HFF-Myc (cell line): Measurements from ENCODE around the gene NFKBIA.
"Not testable (repeated sequence)": the region's sequence is repeated elsewhere in the genome, so short reads cannot be mapped to it uniquely, and the experiment has no call there.

Experiments used
- DNase-seq: peaks from one replicate; pipeline ENCODE4 v3.0.0-alpha.2; 2011; ENCODE audit warnings: low read depth; ENCODE audit errors: extremely low read depth
- H3K4me3 ChIP-seq: replicated peaks from 2 replicates; pipeline ENCODE4 v1.5.1; 2011; ENCODE audit warnings: low read depth, mild to moderate bottlenecking, control low read depth, low read length
- TF ChIP-seq, protein P1 (sequence below): IDR thresholded peaks from 2 replicates; pipeline ENCODE4 v1.5.1; 2012; ENCODE audit warnings: mild to moderate bottlenecking, low read depth, low read length, control low read depth; ENCODE audit errors: missing control alignments

Gene NFKBIA

DNA sequence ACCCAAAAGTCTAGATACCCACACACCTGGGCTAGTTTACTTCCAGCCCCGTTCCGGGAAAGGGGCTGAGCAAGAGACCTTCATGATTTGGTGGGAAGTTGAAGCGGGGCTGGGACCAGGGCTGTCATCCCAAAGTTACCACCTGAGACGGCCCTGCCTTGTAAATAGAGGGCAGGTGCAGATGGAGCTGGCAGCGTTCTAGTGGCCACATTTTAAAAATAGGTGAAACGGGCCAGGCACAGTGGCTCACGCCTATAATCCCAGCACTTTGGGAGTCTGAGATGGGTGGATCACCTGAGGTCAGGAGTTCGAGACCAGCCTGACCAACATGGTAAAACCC is 43.4 kb downstream of the NFKBIA start:
- H3K4me3 ChIP-seq = no peak overlapping the region
- TF ChIP-seq, protein P1, sequence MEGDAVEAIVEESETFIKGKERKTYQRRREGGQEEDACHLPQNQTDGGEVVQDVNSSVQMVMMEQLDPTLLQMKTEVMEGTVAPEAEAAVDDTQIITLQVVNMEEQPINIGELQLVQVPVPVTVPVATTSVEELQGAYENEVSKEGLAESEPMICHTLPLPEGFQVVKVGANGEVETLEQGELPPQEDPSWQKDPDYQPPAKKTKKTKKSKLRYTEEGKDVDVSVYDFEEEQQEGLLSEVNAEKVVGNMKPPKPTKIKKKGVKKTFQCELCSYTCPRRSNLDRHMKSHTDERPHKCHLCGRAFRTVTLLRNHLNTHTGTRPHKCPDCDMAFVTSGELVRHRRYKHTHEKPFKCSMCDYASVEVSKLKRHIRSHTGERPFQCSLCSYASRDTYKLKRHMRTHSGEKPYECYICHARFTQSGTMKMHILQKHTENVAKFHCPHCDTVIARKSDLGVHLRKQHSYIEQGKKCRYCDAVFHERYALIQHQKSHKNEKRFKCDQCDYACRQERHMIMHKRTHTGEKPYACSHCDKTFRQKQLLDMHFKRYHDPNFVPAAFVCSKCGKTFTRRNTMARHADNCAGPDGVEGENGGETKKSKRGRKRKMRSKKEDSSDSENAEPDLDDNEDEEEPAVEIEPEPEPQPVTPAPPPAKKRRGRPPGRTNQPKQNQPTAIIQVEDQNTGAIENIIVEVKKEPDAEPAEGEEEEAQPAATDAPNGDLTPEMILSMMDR = no peak
- DNase-seq = no peak

DNA sequence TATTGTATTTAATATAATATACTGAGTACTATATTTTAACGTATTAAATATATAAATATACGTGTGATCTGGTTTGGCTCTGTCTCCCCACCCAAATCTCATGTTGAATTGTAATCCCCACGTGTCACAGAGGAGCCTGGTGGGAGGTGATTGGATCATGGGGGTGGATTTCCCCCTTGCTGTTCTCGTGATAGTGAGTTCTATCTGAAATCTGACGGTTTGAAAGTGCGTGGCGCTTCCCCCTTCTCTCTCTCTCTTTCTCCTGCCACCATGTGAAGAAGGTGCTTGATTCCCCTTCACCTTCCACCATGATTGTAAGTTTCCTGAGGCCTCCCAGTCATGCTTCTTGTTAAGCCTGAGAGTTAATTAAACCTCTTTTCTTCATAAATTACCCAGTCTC is 44.9 kb downstream of the NFKBIA start:
- not testable (repeated sequence) for H3K4me3 ChIP-seq, DNase-seq

DNA sequence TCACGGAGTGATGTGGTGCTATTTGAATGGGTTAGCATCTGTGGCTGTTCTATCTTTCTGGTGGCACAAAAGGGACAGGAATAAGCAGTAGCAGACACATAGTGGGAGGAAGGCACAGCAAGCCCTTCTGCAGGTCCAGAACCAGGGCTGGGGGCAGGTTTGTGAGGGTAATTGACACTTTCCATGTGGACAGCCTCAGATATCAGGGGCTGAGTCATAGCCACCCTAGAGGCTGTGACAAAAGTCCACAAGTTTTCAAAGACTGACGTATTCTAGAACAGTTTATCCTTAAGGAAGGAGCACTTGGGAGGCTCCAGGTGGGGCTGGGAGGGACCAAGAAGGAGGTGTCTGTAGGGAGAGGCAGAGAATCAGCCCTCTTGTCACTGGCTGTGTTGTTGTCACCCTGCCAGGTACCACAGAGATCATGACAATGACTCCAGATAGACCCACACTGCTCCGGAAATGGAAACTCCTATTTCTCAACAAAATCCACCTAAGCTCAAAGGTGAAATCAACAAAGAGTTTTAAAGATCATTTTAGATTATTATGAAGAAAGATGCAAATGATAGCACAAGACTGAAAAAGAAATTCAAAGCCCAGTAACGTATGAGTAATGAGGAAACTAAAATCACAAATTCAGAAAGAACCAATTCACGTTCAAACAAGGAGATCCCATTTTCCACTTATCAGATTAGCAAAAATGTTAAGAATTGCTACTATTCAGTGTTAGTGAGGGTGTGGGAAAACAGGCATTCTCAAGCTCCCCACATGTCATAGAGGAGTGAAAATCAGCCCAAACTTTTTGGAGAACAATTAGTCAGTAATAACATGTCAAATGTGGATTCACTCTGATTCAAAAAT is 48.3 kb downstream of the NFKBIA start:
- no peak for DNase-seq
- TF ChIP-seq, protein P1 = no peak
- H3K4me3 ChIP-seq = no peak overlapping the region

DNA sequence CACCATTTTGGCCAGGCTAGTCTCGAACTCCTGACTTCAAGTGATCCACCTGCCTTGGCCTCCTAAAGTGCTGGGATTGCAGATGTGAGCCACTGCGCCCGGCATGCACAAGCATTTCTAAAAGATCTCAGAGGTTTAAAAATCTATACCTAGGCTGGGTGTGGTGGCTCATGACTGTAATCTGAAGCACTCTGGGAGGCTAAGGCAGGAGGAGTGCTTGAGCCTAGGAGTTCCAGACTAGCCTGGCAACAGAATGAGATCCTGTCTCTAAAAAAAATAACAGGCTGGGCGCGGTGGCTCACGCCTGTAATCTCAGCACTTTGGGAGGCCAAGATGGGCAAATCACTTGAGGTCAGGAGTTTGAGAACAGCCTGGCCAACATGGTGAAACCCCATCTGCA is 49.3 kb downstream of the NFKBIA start:
- not testable (repeated sequence) for DNase-seq, H3K4me3 ChIP-seq

DNA sequence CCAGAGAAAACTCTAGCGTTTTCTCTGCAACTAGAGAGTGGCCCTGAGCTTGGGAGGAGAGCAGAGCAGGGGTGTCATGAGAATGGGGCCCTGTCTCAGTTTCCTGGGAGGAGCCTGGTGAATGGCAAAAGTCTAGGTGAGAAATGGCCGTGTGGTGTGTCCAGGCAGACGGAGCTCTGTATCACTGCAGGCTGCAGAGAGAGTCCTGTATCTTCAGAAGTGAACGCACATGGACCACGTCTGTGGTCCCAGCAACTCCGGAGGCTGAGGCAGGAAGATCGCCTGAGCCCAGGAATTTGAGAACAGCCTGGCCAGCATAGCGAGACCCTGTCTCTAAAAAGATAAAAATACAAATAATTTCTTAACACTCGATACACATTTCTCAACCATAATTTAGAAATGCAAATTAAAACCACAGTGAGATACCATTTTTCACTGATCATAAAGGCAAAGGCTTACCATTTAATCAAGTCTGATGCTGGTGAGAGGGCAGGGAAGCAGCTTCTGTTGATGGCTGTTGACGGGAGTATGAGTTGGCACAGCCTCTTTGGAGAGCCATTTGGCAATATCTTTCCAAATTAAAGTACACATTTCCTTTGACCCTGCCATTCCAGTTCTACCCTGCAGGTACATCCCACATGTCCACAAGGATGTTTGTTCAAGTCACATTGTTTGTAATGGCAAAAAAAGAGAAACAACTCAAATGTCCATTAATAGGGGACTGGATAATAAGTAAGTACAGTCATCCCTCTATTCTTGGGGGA is 51.0 kb downstream of the NFKBIA start:
- DNase-seq = no peak
- no peak overlapping the region for H3K4me3 ChIP-seq
- TF ChIP-seq, protein P1 = no peak

DNA sequence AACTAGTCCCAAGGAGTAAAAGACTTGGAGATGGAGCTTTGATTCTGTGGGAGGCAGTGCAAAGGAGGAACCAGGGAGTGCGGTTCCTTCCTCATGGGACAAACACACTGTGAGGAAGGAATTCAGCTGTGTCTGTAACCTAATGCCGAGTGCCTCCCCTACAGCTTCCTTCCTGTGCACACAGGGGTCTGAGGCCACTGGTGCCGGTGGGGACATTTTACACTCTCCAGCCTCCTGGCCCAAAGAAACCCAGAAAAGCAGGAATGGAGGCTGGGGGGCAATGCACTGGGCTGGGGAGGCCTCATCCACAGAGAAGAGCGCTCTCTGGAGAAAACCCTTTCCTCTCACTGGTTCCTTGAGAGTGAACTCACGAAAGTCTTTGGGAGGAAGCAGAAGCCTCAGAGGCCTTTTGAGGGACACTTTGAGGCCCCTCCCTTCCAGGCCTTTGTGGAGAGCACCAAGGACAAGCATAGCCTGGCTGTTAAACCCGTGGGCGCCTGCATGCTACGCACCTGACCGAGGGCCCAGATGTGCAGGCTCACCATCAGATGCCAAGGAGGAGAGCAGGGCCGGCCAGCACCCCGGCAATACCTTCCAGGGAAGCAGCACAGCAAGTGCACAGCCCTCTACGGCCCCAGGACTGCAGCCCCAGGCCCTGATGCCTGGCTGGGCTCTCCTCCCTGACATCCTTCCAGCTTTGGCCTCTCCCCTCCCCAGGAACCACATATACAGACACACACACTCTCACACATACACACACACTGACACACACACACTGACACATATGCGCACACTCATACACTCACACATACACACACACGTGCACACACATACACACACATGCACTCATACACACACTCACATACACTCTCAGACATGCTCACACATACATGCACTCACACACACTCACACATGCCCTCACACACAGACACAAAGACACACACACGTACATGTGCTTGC is 52.0 kb downstream of the NFKBIA start:
- TF ChIP-seq, protein P1 = no peak
- DNase-seq = no peak
- no peak overlapping the region for H3K4me3 ChIP-seq

DNA sequence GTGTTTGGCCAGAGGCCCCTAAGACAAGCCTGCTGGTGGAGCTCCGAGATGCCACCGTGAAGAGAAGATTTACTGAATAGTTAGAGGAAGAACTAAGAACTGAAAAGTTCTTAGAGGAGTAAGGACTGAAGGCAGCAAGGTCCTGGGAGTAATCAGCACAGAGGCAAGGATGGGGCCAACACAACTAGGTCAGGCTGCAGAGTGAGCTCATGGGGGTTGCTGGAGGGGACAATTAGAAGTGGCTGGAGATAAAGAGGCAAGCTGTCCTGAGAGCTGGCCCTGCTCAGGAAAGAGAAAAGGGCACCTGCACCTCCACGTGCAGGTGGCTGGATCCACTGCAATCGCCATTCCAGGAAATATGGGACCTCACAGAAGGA is 52.7 kb downstream of the NFKBIA start:
- H3K4me3 ChIP-seq = no peak overlapping the region
- TF ChIP-seq, protein P1 = no peak
- DNase-seq = no peak
